ENCODE measurements around the gene HOPX.
"Not testable (repeated sequence)": the region's sequence is repeated elsewhere in the genome, so short reads cannot be mapped to it uniquely, and the experiment has no call there.

HOPX gene

GRCh38 chr4:56684320-56685050 is 3.4 kb upstream of the HOPX start:
- no peaks in the 10 kb centered on the region for H3K36me3 ChIP-seq (ENCODE audit: control insufficient read depth, insufficient read depth, low read length)

GRCh38 chr4:56683455-56683854 is 2.4 kb upstream of the HOPX start:
- no peaks in the 10 kb centered on the region for H3K4me1 ChIP-seq (ENCODE audit: control insufficient read depth, insufficient read depth, low read length)
- H3K27ac ChIP-seq (ENCODE audit: low read depth, low read length) = no peak overlapping the region
- no peak overlapping the region for H3K9ac ChIP-seq (ENCODE audit: low read length)
- no peak overlapping the region for H3K4me3 ChIP-seq (ENCODE audit: low read length)
- no peaks in the 10 kb centered on the region for H3K27me3 ChIP-seq (ENCODE audit: control insufficient read depth, insufficient read depth, low read length)
- no peaks in the 10 kb centered on the region for H3K36me3 ChIP-seq (ENCODE audit: control insufficient read depth, insufficient read depth, low read length)

More at GRCh38 chr4:56684320-56685050, 3.4 kb upstream of the HOPX start:
- Histone ChIP-seq H3K4me3 (ENCODE audit: low read length) (no peak overlapping the region), H3K9ac (ENCODE audit: low read length) (no peak overlapping the region), H3K4me1 (ENCODE audit: control insufficient read depth, insufficient read depth, low read length) (no peaks in the 10 kb centered on the region), H3K27ac (ENCODE audit: low read depth, low read length) (no peak overlapping the region), H3K27me3 (ENCODE audit: control insufficient read depth, insufficient read depth, low read length) (no peaks in the 10 kb centered on the region)

GRCh38 chr4:56681853-56682525 is 893 bp upstream of the HOPX start:
- Histone ChIP-seq H3K4me3 (ENCODE audit: low read length) (no peak overlapping the region), H3K27me3 (ENCODE audit: control insufficient read depth, insufficient read depth, low read length) (no peaks in the 10 kb centered on the region), H3K27ac (ENCODE audit: low read depth, low read length) (no peak overlapping the region), H3K36me3 (ENCODE audit: control insufficient read depth, insufficient read depth, low read length) (no peaks in the 10 kb centered on the region), H3K4me1 (ENCODE audit: control insufficient read depth, insufficient read depth, low read length) (no peaks in the 10 kb centered on the region), H3K9ac (ENCODE audit: low read length) (no peak overlapping the region)

GRCh38 chr4:56680266-56680665 is 830 bp downstream of the HOPX start:
- Histone ChIP-seq H3K27me3 (ENCODE audit: control insufficient read depth, insufficient read depth, low read length) (no peaks in the 10 kb centered on the region), H3K4me1 (ENCODE audit: control insufficient read depth, insufficient read depth, low read length) (no peaks in the 10 kb centered on the region), H3K4me3 (ENCODE audit: low read length) (no peak overlapping the region), H3K36me3 (ENCODE audit: control insufficient read depth, insufficient read depth, low read length) (no peaks in the 10 kb centered on the region), H3K27ac (ENCODE audit: low read depth, low read length) (no peak overlapping the region), H3K9ac (ENCODE audit: low read length) (no peak overlapping the region)

- H3K4me3 ChIP-seq (ENCODE audit: low read length) = no peak overlapping the region
- H3K27me3 ChIP-seq (ENCODE audit: control insufficient read depth, insufficient read depth, low read length) = no peaks in the 10 kb centered on the region
- H3K36me3 ChIP-seq (ENCODE audit: control insufficient read depth, insufficient read depth, low read length) = no peaks in the 10 kb centered on the region
- H3K4me1 ChIP-seq (ENCODE audit: control insufficient read depth, insufficient read depth, low read length) = no peaks in the 10 kb centered on the region
- H3K27ac ChIP-seq (ENCODE audit: low read depth, low read length) = no peak overlapping the region
- H3K9ac ChIP-seq (ENCODE audit: low read length) = no peak overlapping the region
These were observed 3.4 kb downstream of the HOPX start for GRCh38 chr4:56677711-56678110.

GRCh38 chr4:56674984-56675383 is 6.1 kb downstream of the HOPX start:
- Histone ChIP-seq H3K27ac (ENCODE audit: low read depth, low read length) (no peak overlapping the region), H3K36me3 (ENCODE audit: control insufficient read depth, insufficient read depth, low read length) (no peaks in the 10 kb centered on the region), H3K4me3 (ENCODE audit: low read length) (no peak overlapping the region), H3K27me3 (ENCODE audit: control insufficient read depth, insufficient read depth, low read length) (no peaks in the 10 kb centered on the region), H3K4me1 (ENCODE audit: control insufficient read depth, insufficient read depth, low read length) (no peaks in the 10 kb centered on the region), H3K9ac (ENCODE audit: low read length) (no peak overlapping the region)

GRCh38 chr4:56671860-56672259 is 9.2 kb downstream of the HOPX start:
- no peaks in the 10 kb centered on the region for H3K4me1 ChIP-seq (ENCODE audit: control insufficient read depth, insufficient read depth, low read length)
- H3K36me3 ChIP-seq (ENCODE audit: control insufficient read depth, insufficient read depth, low read length) = no peaks in the 10 kb centered on the region
- H3K27ac ChIP-seq (ENCODE audit: low read depth, low read length) = no peak overlapping the region
- H3K4me3 ChIP-seq (ENCODE audit: low read length) = no peak overlapping the region
- H3K27me3 ChIP-seq (ENCODE audit: control insufficient read depth, insufficient read depth, low read length) = no peaks in the 10 kb centered on the region
- no peak overlapping the region for H3K9ac ChIP-seq (ENCODE audit: low read length)

GRCh38 chr4:56671373-56671772 is 9.7 kb downstream of the HOPX start:
- no peak overlapping the region for H3K27ac ChIP-seq (ENCODE audit: low read depth, low read length)
- no peak overlapping the region for H3K4me3 ChIP-seq (ENCODE audit: low read length)
- no peaks in the 10 kb centered on the region for H3K36me3 ChIP-seq (ENCODE audit: control insufficient read depth, insufficient read depth, low read length)
- H3K9ac ChIP-seq (ENCODE audit: low read length) = no peak overlapping the region
- no peaks in the 10 kb centered on the region for H3K27me3 ChIP-seq (ENCODE audit: control insufficient read depth, insufficient read depth, low read length)
- H3K4me1 ChIP-seq (ENCODE audit: control insufficient read depth, insufficient read depth, low read length) = no peaks in the 10 kb centered on the region

GRCh38 chr4:56668267-56668666 is 12.8 kb downstream of the HOPX start:
- H3K9ac ChIP-seq (ENCODE audit: low read length) = no peak overlapping the region
- H3K4me1 ChIP-seq (ENCODE audit: control insufficient read depth, insufficient read depth, low read length) = no peaks in the 10 kb centered on the region
- H3K27me3 ChIP-seq (ENCODE audit: control insufficient read depth, insufficient read depth, low read length) = no peaks in the 10 kb centered on the region
- H3K36me3 ChIP-seq (ENCODE audit: control insufficient read depth, insufficient read depth, low read length) = no peaks in the 10 kb centered on the region
- no peak overlapping the region for H3K27ac ChIP-seq (ENCODE audit: low read depth, low read length)
- H3K4me3 ChIP-seq (ENCODE audit: low read length) = no peak overlapping the region

GRCh38 chr4:56667396-56667795 is 13.7 kb downstream of the HOPX start:
- H3K4me1 ChIP-seq (ENCODE audit: control insufficient read depth, insufficient read depth, low read length); H3K36me3 ChIP-seq (ENCODE audit: control insufficient read depth, insufficient read depth, low read length); H3K9ac ChIP-seq (ENCODE audit: low read length); H3K4me3 ChIP-seq (ENCODE audit: low read length); H3K27ac ChIP-seq (ENCODE audit: low read depth, low read length); H3K27me3 ChIP-seq (ENCODE audit: control insufficient read depth, insufficient read depth, low read length): not testable (repeated sequence)

GRCh38 chr4:56666279-56666678 is 14.8 kb downstream of the HOPX start:
- H3K4me3 ChIP-seq (ENCODE audit: low read length) = no peak overlapping the region
- no peaks in the 10 kb centered on the region for H3K36me3 ChIP-seq (ENCODE audit: control insufficient read depth, insufficient read depth, low read length)
- no peaks in the 10 kb centered on the region for H3K4me1 ChIP-seq (ENCODE audit: control insufficient read depth, insufficient read depth, low read length)

GRCh38 chr4:56665781-56666180 is 15.3 kb downstream of the HOPX start:
- H3K36me3 ChIP-seq (ENCODE audit: control insufficient read depth, insufficient read depth, low read length) = no peaks in the 10 kb centered on the region
- no peak overlapping the region for H3K9ac ChIP-seq (ENCODE audit: low read length)
- no peak overlapping the region for H3K27ac ChIP-seq (ENCODE audit: low read depth, low read length)
- H3K4me3 ChIP-seq (ENCODE audit: low read length) = no peak overlapping the region
- no peaks in the 10 kb centered on the region for H3K4me1 ChIP-seq (ENCODE audit: control insufficient read depth, insufficient read depth, low read length)
- H3K27me3 ChIP-seq (ENCODE audit: control insufficient read depth, insufficient read depth, low read length) = no peaks in the 10 kb centered on the region

More at GRCh38 chr4:56666279-56666678, 14.8 kb downstream of the HOPX start:
- Histone ChIP-seq H3K9ac (ENCODE audit: low read length) (no peak overlapping the region), H3K27ac (ENCODE audit: low read depth, low read length) (no peak overlapping the region), H3K27me3 (ENCODE audit: control insufficient read depth, insufficient read depth, low read length) (no peaks in the 10 kb centered on the region)
